ENCODE results near the gene SELENOK.

The SELENOK gene

GRCh38 chr3:53883008-53883407, 8.7 kb downstream of the SELENOK start:
- no peak for DNase-seq (ENCODE audit: low read depth in 3 of 3)

GRCh38 chr3:53881691-53882593, 9.7 kb downstream of the SELENOK start, which contains the start of gene ACTR8:
TSS of gene ACTR8 (minus strand) at chr3:53882152. CDS start at chr3:53882101, 51 bp downstream.
- DNase-seq (ENCODE audit: low read depth in 3 of 3), result peak; percentile 66 to 82 (median 73)

- no peak for DNase-seq (ENCODE audit: low read depth in 3 of 3)
These were observed 11.0 kb downstream of the SELENOK start for GRCh38 chr3:53880396-53881345.

GRCh38 chr3:53865732-53866499, 25.7 kb downstream of the SELENOK start:
- DNase-seq (ENCODE audit: low read depth in 3 of 3), result no peak

- DNase-seq (ENCODE audit: low read depth in 3 of 3), result no peak
These were observed 28.5 kb downstream of the SELENOK start for GRCh38 chr3:53863145-53863544.

- DNase-seq (ENCODE audit: low read depth in 3 of 3), result no peak
These were observed 29.4 kb downstream of the SELENOK start for GRCh38 chr3:53862241-53862640.

- DNase-seq (ENCODE audit: low read depth in 3 of 3), result no peak
These were observed 31.5 kb downstream of the SELENOK start for GRCh38 chr3:53860196-53860595.

- DNase-seq (ENCODE audit: low read depth in 3 of 3), result no peak
These were observed 32.5 kb downstream of the SELENOK start for GRCh38 chr3:53859178-53859577.

- no peak for DNase-seq (ENCODE audit: low read depth in 3 of 3)
These were observed 33.4 kb downstream of the SELENOK start for GRCh38 chr3:53858096-53858741.

- no peak for DNase-seq (ENCODE audit: low read depth in 3 of 3)
These were observed 34.7 kb downstream of the SELENOK start for GRCh38 chr3:53856964-53857363.

GRCh38 chr3:53850895-53851294, 40.8 kb downstream of the SELENOK start:
- DNase-seq (ENCODE audit: low read depth in 3 of 3), result no peak

GRCh38 chr3:53849916-53850315, 41.7 kb downstream of the SELENOK start:
- no peak for DNase-seq (ENCODE audit: low read depth in 3 of 3)

GRCh38 chr3:53846851-53847155, 44.9 kb downstream of the SELENOK start:
- DNase-seq (ENCODE audit: low read depth in 3 of 3), result no peak

GRCh38 chr3:53846134-53846850, 45.4 kb downstream of the SELENOK start, which contains the start of the genes CHDH and IL17RB:
TSS of gene CHDH (minus strand) at chr3:53846419. CDS start at chr3:53824008, 22,411 bp downstream.
TSS of gene IL17RB (plus strand) at chr3:53846568. CDS start at chr3:53846589, 21 bp downstream.
- DNase-seq (ENCODE audit: low read depth in 3 of 3), result peak in 1 of 3 experiments; percentile 30

- DNase-seq (ENCODE audit: low read depth in 3 of 3), result no peak
These were observed 45.9 kb downstream of the SELENOK start for GRCh38 chr3:53845881-53846133.

GRCh38 chr3:53845103-53845880, 46.4 kb downstream of the SELENOK start:
- DNase-seq (ENCODE audit: low read depth in 3 of 3), result peak in 1 of 3 experiments; percentile 7

- DNase-seq (ENCODE audit: low read depth in 3 of 3), result no peak
These were observed 47.2 kb downstream of the SELENOK start for GRCh38 chr3:53844262-53845102.

- DNase-seq (ENCODE audit: low read depth in 3 of 3), result no peak
These were observed 48.2 kb downstream of the SELENOK start for GRCh38 chr3:53843195-53844177.
